HCT116 (cell line): ENCODE results near the gene VIPR2. TPM values are rescaled to one million over a fixed set of nuclear protein-coding genes. Genes with fewer than 3 reads are reported as not detected.

ENCODE experiments used
- ATAC-seq: fragments of 200-7000 bp; cut with Tn5 transposase; 2 replicates; pipeline ENCODE4 v1.9.1; 2020; ENCODE audit warnings: mild to moderate bottlenecking, moderate library complexity
- BruUV-seq: library from RNA; stranded (reverse); fragments of 400-500 nt; replicated peaks from 2 replicates; lab custom pipeline; 2021; lab: Mats Ljungman, UMichigan
- CTCF ChIA-PET: fragments of 300-600 bp; sonication (Branson Sonifier 250); formaldehyde crosslinking; loops from one replicate; lab custom pipeline; 2021; ENCODE audit warnings: antibody characterized with exemption; lab: Charles Lee
- POLR2A ChIA-PET: fragments of 300-600, 350-600 bp; sonication (Branson Sonifier 250); formaldehyde crosslinking; loops from one replicate; lab custom pipeline; 2021; ENCODE audit warnings: antibody characterized with exemption; lab: Charles Lee
- RAD21 ChIA-PET, 2 experiments: fragments of 300-600 bp; sonication (Branson Sonifier 250); formaldehyde crosslinking; loops; one replicate each; lab custom pipeline; 2023; ENCODE audit warnings: low total read pairs in 2 of 2; ENCODE audit not compliant: uncharacterized antibody in 2 of 2, unreplicated experiment in 2 of 2, low non-redundant PET in 1 of 2; lab: Charles Lee
- DNase-seq: peaks from one replicate; pipeline ENCODE4 v3.0.0-alpha.2; 2010; ENCODE audit warnings: low read depth, low spot score
- H2AFZ ChIP-seq: fragments of 200-600 bp; shearing (Covaris generic), sonication (generic); 2 replicates; pipeline ENCODE4 v1.6.1; 2017; ENCODE audit warnings: low read depth, mixed run types, mixed read lengths, antibody characterized with exemption, low read length; ENCODE audit not compliant: poor library complexity, severe bottlenecking
- H3K27ac ChIP-seq: 2 replicates; pipeline ENCODE4 v1.5.1; 2012; ENCODE audit warnings: low read depth, low read length
- H3K27me3 ChIP-seq: fragments of 200-600 bp; sonication (generic); 2 replicates; pipeline ENCODE4 v1.6.1; 2016; ENCODE audit warnings: mixed run types, low read length, mixed read lengths; ENCODE audit not compliant: insufficient read depth
- H3K36me3 ChIP-seq, 2 experiments: fragments of 200-500 bp in 1 of 2; fragments of 200-600 bp in 1 of 2; sonication (Bioruptor generic) in 1 of 2; sonication (generic) in 1 of 2; 2 replicates each; pipeline versions ENCODE4 v1.5.1 to v1.6.1; 2014 to 2016; ENCODE audit warnings: low read length in 2 of 2, inconsistent platforms in 1 of 2, mixed read lengths in 1 of 2, mixed run types in 1 of 2; ENCODE audit not compliant: insufficient read depth in 2 of 2, control insufficient read depth in 1 of 2
- H3K4me1 ChIP-seq, 2 experiments: fragments of 200-600 bp in 1 of 2; sonication (generic) in 1 of 2; 2 replicates each; pipeline versions ENCODE4 v1.5.1 to v1.6.1; 2012 to 2017; ENCODE audit warnings: low read length in 2 of 2, inconsistent platforms in 1 of 2, mild to moderate bottlenecking in 1 of 2, mixed read lengths in 1 of 2, mixed run types in 1 of 2, moderate library complexity in 1 of 2; ENCODE audit not compliant: insufficient read depth in 2 of 2, control insufficient read depth in 1 of 2
- H3K4me2 ChIP-seq: fragments of 200-600 bp; sonication (generic); 2 replicates; pipeline ENCODE4 v1.6.1; 2017; ENCODE audit warnings: mixed run types, low read length, mixed read lengths
- H3K4me3 ChIP-seq, 2 experiments: fragments of 200-600 bp in 1 of 2; sonication (generic) in 1 of 2; replicated peaks in 1 of 2; 2 replicates each; pipeline ENCODE4 v1.5.1; 2011 to 2016; ENCODE audit warnings: low read length in 2 of 2, control low read depth in 1 of 2, low read depth in 1 of 2, mild to moderate bottlenecking in 1 of 2, mixed read lengths in 1 of 2, mixed run types in 1 of 2
- H3K79me2 ChIP-seq: fragments of 200-600 bp; sonication (generic); 2 replicates; pipeline ENCODE4 v1.6.1; 2017; ENCODE audit warnings: mild to moderate bottlenecking, mixed run types, low read length, moderate library complexity, mixed read lengths; ENCODE audit not compliant: insufficient read depth
- H3K9ac ChIP-seq: fragments of 200-600 bp; sonication (generic); 2 replicates; pipeline ENCODE4 v1.6.1; 2016; ENCODE audit warnings: low read length, mixed read lengths
- H3K9me2 ChIP-seq: fragments of 200-600 bp; sonication (generic), shearing (Covaris generic); 2 replicates; pipeline ENCODE4 v1.6.1; 2017; ENCODE audit warnings: mixed run types, mild to moderate bottlenecking, moderate library complexity; ENCODE audit not compliant: insufficient read depth
- H3K9me3 ChIP-seq, 2 experiments: fragments of 200-500 bp in 1 of 2; fragments of 200-600 bp in 1 of 2; sonication (Bioruptor generic) in 1 of 2; sonication (generic) in 1 of 2; 2 replicates each; pipeline ENCODE4 v1.6.1; 2014 to 2017; ENCODE audit warnings: low read length in 2 of 2, mixed read lengths in 2 of 2, inconsistent platforms in 1 of 2, low read depth in 1 of 2, mild to moderate bottlenecking in 1 of 2, mixed run types in 1 of 2, moderate library complexity in 1 of 2; ENCODE audit not compliant: control insufficient read depth in 1 of 2, insufficient read depth in 1 of 2
- H4K20me1 ChIP-seq: fragments of 200-600 bp; sonication (generic), shearing (Covaris generic); 2 replicates; pipeline ENCODE4 v1.6.1; 2017; ENCODE audit warnings: mixed run types, mild to moderate bottlenecking, moderate library complexity; ENCODE audit not compliant: insufficient read depth
- CBX3 ChIP-seq: IDR thresholded peaks from 2 replicates; pipeline ENCODE4 v1.6.1; 2012; ENCODE audit warnings: low read depth
- CEBPB ChIP-seq: IDR thresholded peaks from 2 replicates; pipeline ENCODE4 v1.6.1; 2012; ENCODE audit warnings: low read depth
- CTCF ChIP-seq, 3 experiments: fragments of 200-600 bp in 1 of 3; sonication (generic) in 1 of 3; IDR thresholded peaks in 2 of 3; conservative IDR thresholded peaks in 1 of 3; 2 replicates each; pipeline ENCODE4 v1.5.1; 2012 to 2017; ENCODE audit warnings: low read depth in 2 of 3, low read length in 2 of 3, antibody characterized with exemption in 1 of 3, borderline replicate concordance in 1 of 3, control low read depth in 1 of 3, mild to moderate bottlenecking in 1 of 3, mixed read lengths in 1 of 3, mixed run types in 1 of 3, moderate library complexity in 1 of 3; ENCODE audit not compliant: insufficient read depth in 1 of 3
- EGR1 ChIP-seq: IDR thresholded peaks from 2 replicates; pipeline ENCODE4 v1.6.1; 2012; ENCODE audit warnings: low read depth
- EZH2 ChIP-seq: fragments of 200-600 bp; sonication (generic); IDR thresholded peaks from 2 replicates; pipeline ENCODE4 v1.6.1; 2017; ENCODE audit warnings: antibody characterized with exemption, mixed run types
- EZH2phosphoT487 ChIP-seq: fragments of 200-600 bp; IDR thresholded peaks from 2 replicates; pipeline ENCODE4 v1.6.1; 2018; ENCODE audit warnings: antibody characterized with exemption, borderline replicate concordance
- FOSL1 ChIP-seq: IDR thresholded peaks from 2 replicates; pipeline ENCODE4 v1.6.1; 2012; ENCODE audit warnings: low read depth
- JUND ChIP-seq: IDR thresholded peaks from 2 replicates; pipeline ENCODE4 v1.6.1; 2012
- POLR2A ChIP-seq: IDR thresholded peaks from 2 replicates; pipeline ENCODE4 v1.7.0; 2011; ENCODE audit warnings: borderline replicate concordance; ENCODE audit not compliant: insufficient read depth, insufficient read length; ENCODE audit errors: extremely low read depth
- POLR2AphosphoS5 ChIP-seq: IDR thresholded peaks from 2 replicates; pipeline ENCODE4 v1.6.1; 2011; ENCODE audit warnings: mild to moderate bottlenecking, low read depth, low read length, moderate library complexity
- RAD21 ChIP-seq: IDR thresholded peaks from 2 replicates; pipeline ENCODE4 v1.6.1; 2012; ENCODE audit warnings: low read depth, mild to moderate bottlenecking
- REST ChIP-seq: IDR thresholded peaks from 2 replicates; pipeline ENCODE4 v1.6.1; 2012; ENCODE audit warnings: low read depth
- SP1 ChIP-seq: IDR thresholded peaks from 2 replicates; pipeline ENCODE4 v1.6.1; 2012; ENCODE audit warnings: low read depth
- SRF ChIP-seq: IDR thresholded peaks from 2 replicates; pipeline ENCODE4 v1.6.1; 2012; ENCODE audit warnings: low read depth
- TCF7L2 ChIP-seq: IDR thresholded peaks from 2 replicates; pipeline ENCODE4 v1.7.0; 2011; ENCODE audit warnings: borderline replicate concordance, inconsistent platforms; ENCODE audit not compliant: insufficient read depth, insufficient read length; ENCODE audit errors: extremely low read depth
- YY1 ChIP-seq: IDR thresholded peaks from 2 replicates; pipeline ENCODE4 v1.6.1; 2011; ENCODE audit warnings: low read length, low read depth, moderate library complexity, mild to moderate bottlenecking; ENCODE audit not compliant: insufficient replicate concordance; ENCODE audit errors: extremely low read depth
- ZFX ChIP-seq: fragments of 450-650 bp; IDR thresholded peaks from 2 replicates; pipeline ENCODE4 v1.6.1; 2017
- ZNF274 ChIP-seq: fragments of 200-500 bp; sonication (Bioruptor generic); IDR thresholded peaks from 2 replicates; pipeline ENCODE4 v1.6.1; 2014; ENCODE audit warnings: mild to moderate bottlenecking, low read depth, low read length, inconsistent platforms
- intact Hi-C: fragments of 100-400 bp; cut with micrococcal nuclease; formaldehyde crosslinking; loops from 2 replicates; pipeline ENCODE4 v1.10.0; 2022
- total RNA-seq: library from RNA; stranded (reverse); gene quantifications from one replicate; pipeline ENCODE4 v1.2.1, GENCODE V29; 2021; ENCODE audit not compliant: unreplicated experiment

VIPR2 gene
- total RNA-seq, 1 experiment from 2014 or later, result 0.10 TPM

- RAD21 ChIA-PET, result no interaction called here
- Histone ChIP-seq H2AFZ (no peak overlapping the region), H3K4me3 (no peak overlapping the region), H4K20me1 (no peaks in the 10 kb centered on the region), H3K9me2 (no peaks in the 10 kb centered on the region), H3K4me2 (no peak overlapping the region), H3K9me3 (no peaks in the 10 kb centered on the region), H3K36me3 (no peaks in the 10 kb centered on the region), H3K27me3 (no peaks in the 10 kb centered on the region), H3K79me2 (no peaks in the 10 kb centered on the region), H3K4me1 (no peaks in the 10 kb centered on the region), H3K27ac (no peak overlapping the region), H3K9ac (no peak overlapping the region)
- TF ChIP-seq RAD21, result no peak
- TF ChIP-seq REST, result no peak
- no peak for TF ChIP-seq SP1
- no peak for TF ChIP-seq FOSL1
- TF ChIP-seq EZH2, result no peak
- no peak for TF ChIP-seq ZNF274
- no peak for TF ChIP-seq EGR1
- no peak for TF ChIP-seq TCF7L2
- no peak for TF ChIP-seq YY1
- TF ChIP-seq CEBPB, result no peak
- TF ChIP-seq POLR2AphosphoS5, result no peak
- no peak for TF ChIP-seq EZH2phosphoT487
- no peak for TF ChIP-seq JUND
- TF ChIP-seq ZFX, result no peak
- TF ChIP-seq CTCF (IDR thresholded peaks at IDR 0.05 in 2 of 3, conservative IDR thresholded peaks at IDR 0.05 in 1 of 3; ENCODE audit: borderline replicate concordance in 1 of 3, insufficient read depth in 1 of 3, low read depth in 2 of 3, low read length in 2 of 3), result no peak
- no peak for TF ChIP-seq SRF
- no peak for TF ChIP-seq POLR2A
- TF ChIP-seq CBX3, result no peak
- DNase-seq (no peak), ATAC-seq (no peak)
- no TSS peak for BruUV-seq
- CTCF ChIA-PET, result no interaction called here
- POLR2A ChIA-PET, result no interaction called here
- intact Hi-C loops, result no loop called here
These were observed 51.2 kb downstream of the VIPR2 start for GRCh38 chr7:159093351-159093971.
